DMS 273 (cell line): ENCODE results near the gene INPPL1.

Source experiments
- DNase-seq: peaks from one replicate; lab custom pipeline; 2025; ENCODE audit not compliant: unreplicated experiment; lab: John Stamatoyannopoulos, UW

Gene INPPL1

DNA sequence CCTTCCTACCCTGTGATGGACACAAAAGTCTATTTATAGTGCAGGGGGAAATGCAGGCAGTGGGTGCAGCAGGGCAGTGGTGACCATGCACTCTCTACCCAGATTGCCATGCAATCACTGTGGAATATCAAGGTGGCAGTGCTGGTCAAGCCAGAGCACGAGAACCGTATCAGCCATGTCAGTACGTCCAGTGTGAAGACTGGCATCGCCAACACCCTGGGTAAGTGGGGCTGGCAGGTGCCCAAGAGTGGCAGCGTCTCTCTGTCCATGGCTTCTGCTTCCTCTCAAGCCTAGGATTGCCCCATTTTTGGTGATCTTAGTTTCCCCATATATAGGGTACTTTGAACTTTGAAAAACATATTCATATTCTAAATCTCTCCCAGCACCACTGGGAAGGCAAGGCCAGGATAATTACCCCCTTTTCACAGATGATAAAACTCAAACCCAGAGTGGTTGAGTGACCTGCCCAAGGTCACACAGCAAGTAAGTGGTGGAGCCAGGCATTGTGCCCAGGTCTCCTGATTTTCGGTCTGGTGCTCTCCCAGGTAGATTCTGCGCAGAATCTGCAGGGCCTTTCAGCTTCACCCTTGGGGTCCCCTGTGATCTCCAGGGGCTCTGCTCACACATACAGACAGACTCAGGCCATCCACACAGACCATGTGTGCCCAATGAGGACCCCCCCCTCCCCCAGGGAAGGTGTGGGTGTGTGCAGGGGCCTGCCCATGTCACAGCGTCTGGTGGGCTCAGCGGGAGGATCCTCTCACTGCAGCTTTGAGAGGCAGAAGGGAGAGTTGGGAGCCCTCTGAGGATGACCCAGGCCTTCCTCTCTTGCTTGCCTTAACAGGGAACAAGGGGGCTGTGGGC is 7.1 kb downstream of the INPPL1 start:
- no peak for DNase-seq

- no peak for DNase-seq
Measured at GRCh38 chr11:72232260-72233055, 7.9 kb downstream of the INPPL1 start.

DNA sequence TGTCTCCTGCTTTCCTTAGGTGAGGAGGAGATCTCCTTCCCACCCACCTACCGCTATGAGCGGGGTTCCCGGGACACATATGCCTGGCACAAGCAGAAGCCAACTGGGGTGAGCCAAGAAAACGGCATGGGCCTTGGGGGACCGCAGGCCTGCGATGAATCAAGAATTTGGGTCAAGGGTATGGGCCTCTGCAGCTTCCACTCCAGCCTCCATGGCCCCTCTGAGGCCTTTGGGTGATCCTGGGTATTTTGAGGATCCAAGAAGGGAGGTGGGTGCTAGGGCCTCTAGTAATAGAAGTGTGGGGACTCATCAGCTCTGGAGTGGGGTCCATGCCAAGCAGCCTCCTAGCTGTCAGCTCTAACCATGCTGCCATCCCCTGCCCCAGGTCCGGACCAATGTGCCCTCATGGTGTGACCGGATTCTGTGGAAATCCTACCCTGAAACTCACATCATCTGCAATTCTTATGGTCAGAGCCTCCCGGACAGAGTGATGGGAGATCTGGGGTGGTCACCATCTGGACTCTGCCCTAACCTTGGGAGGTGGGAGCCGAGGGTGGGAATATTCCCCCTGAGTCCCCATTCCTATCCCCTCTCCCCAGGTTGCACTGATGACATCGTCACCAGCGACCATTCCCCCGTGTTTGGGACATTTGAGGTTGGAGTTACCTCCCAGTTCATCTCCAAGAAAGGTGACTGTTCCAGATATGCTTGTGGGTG is 8.6 kb downstream of the INPPL1 start:
- no peak for DNase-seq

DNA sequence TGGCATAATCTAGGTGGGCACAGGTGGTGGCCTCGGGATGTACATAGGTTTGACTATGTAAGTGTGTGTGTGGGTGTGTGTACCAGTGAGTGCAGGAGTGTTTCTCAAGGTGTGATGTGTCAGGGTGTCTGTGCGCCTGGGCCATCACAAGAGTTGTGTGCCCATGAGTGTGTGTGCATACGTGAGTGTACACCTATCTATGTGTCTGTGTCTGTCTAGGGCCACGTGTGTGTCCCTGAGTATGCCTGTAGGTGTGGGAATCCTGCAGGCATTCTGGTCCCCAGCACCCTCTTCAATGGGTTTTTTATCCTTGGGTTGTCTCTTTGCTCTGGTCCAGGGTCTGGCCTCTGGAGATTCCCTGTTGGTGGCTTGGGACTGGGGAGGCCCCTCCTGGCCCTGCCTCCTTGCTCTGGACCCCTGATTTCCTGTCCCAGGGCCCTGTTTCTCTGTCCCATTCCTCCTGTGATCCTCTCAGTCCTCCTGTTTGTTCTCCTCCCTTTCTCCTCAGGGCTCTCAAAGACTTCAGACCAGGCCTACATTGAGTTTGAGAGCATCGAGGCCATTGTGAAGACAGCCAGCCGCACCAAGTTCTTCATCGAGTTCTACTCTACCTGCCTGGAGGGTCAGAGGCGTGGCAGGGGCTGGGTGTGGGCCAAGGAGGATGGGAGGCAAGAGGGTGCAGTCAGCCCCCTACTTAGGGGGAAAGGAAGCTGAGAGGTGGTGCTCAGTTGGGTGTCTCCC is 9.4 kb downstream of the INPPL1 start:
- DNase-seq = no peak

DNA sequence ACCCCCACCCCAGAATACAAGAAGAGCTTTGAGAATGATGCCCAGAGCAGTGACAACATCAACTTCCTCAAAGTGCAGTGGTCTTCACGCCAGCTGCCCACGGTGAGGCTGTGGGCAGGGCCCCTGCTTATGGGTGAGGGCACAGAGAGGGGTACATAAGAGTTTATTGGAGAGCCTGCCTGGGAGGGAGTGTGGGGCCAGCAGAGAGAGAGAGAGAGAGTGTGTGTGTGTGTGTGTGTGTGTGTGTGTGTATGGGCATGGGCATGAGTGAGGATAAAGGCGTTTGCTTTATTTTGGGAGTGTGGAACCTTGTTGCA is 9.9 kb downstream of the INPPL1 start:
- DNase-seq = no peak

GRCh38 chr11:72234920-72235319 is 10.4 kb downstream of the INPPL1 start:
- DNase-seq = no peak

DNA sequence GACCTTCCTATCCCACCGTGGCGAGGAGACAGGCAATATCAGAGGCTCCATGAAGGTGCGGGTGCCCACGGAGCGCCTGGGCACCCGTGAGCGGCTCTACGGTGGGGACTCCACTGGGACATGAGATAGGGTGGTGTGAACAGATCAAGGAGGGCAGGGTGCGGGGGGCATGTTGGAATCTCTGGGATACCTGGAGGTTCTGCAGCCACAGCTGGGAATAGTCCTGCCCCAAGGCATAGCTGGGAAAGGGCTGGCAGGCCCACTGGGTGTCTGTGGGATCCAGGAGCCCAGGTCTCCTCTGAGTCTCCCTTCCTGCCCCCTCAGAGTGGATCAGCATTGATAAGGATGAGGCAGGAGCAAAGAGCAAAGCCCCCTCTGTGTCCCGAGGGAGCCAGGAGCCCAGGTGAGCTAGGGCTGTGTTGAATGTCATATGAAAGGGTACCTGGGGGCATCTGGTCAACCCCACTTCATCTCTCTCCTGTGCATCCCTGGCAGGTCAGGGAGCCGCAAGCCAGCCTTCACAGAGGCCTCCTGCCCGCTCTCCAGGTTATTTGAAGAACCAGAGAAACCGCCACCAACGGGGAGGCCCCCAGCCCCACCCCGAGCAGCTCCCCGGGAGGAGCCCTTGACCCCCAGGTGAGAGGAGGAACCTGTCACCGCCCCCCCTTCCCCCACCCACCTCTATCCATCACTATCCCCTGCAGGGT is 10.9 kb downstream of the INPPL1 start:
- no peak for DNase-seq

GRCh38 chr11:72236083-72236697 is 11.6 kb downstream of the INPPL1 start:
- no peak for DNase-seq

DNA sequence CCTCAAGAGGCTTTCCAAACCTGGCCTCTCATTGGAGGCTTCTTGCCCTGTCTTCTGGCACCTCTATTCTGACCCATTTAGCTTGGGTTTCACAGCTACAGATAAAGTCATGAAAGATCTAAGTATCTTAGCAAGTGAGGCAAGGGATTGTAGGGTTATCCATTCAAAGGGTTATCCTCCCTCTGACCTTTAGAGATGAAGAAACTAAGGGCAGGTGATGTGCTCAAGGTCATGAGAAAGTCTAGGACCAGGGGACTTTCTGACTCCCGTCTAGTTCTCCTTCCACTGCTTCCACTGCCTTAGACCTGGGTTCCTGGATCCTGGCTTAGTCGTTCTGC is 12.2 kb downstream of the INPPL1 start:
- DNase-seq = no peak

DNA sequence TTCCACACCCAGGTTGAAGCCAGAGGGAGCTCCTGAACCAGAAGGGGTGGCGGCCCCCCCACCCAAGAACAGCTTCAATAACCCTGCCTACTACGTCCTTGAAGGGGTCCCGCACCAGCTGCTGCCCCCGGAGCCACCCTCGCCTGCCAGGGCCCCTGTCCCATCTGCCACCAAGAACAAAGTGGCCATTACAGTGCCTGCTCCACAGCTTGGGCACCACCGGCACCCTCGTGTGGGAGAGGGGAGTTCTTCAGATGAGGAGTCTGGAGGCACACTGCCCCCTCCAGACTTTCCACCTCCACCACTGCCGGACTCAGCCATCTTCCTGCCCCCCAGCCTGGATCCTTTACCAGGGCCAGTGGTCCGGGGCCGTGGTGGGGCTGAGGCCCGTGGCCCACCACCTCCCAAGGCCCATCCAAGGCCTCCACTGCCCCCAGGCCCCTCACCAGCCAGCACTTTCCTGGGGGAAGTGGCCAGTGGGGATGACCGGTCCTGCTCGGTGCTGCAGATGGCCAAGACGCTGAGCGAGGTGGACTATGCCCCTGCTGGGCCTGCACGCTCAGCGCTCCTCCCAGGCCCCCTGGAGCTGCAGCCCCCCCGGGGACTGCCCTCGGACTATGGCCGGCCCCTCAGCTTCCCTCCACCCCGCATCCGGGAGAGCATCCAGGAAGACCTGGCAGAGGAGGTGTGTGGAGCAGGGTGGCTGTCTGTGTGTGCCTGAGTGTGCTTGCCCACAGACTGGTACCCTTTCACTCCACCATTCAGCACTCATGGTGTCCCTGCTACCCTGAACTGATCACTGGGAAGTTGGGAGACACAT is 12.8 kb downstream of the INPPL1 start:
- DNase-seq = peak; percentile 7

DNA sequence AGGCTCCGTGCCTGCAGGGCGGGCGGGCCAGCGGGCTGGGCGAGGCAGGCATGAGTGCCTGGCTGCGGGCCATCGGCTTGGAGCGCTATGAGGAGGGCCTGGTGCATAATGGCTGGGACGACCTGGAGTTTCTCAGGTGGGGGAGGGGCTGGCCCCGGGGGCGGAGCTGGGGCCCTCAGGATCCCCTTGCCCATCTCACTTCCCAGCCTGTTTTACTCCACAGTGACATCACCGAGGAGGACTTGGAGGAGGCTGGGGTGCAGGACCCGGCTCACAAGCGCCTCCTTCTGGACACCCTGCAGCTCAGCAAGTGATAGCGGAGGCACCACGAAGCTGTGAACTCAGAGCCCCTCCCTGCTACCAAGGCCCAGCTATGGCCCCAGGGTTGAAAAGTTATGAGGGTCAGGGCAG is 13.5 kb downstream of the INPPL1 start:
- DNase-seq = peak; percentile 45

GRCh38 chr11:72238492-72239312 is 14.1 kb downstream of the INPPL1 start:
- DNase-seq = no peak

GRCh38 chr11:72239313-72239848 is 14.8 kb downstream of the INPPL1 start:
- DNase-seq = peak; percentile 69

DNA sequence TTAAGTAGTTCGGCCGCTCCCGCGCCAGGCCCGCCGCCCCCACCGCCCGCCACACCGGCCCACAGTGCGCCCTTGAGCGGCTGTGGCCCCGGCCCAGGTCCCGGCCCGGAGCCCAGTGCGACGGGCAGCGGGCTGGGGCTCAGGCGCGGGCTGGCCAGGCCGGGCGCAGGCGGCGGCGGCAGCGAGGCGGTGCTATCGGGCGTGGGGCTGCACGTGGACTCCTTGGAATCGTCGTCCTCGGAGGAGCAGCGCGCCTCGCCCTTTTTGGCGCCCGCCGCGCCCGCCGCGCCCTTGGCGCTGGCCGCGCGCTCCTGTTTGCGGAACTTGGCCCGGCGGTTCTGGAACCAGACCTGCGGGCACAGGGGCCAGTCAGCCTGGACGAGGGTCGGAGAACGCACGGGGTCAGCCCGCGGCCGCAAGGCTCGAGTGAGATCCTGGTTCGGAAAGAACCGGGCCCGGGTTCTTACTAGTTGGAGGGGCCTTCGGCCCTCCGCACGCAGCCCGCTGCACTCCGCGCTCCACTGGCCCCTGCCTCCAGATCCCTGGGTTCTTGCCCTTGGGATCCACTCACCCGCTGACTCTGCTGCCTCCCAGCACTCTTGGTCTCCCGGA is 15.4 kb downstream of the INPPL1 start:
- DNase-seq = peak; percentile 69

DNA sequence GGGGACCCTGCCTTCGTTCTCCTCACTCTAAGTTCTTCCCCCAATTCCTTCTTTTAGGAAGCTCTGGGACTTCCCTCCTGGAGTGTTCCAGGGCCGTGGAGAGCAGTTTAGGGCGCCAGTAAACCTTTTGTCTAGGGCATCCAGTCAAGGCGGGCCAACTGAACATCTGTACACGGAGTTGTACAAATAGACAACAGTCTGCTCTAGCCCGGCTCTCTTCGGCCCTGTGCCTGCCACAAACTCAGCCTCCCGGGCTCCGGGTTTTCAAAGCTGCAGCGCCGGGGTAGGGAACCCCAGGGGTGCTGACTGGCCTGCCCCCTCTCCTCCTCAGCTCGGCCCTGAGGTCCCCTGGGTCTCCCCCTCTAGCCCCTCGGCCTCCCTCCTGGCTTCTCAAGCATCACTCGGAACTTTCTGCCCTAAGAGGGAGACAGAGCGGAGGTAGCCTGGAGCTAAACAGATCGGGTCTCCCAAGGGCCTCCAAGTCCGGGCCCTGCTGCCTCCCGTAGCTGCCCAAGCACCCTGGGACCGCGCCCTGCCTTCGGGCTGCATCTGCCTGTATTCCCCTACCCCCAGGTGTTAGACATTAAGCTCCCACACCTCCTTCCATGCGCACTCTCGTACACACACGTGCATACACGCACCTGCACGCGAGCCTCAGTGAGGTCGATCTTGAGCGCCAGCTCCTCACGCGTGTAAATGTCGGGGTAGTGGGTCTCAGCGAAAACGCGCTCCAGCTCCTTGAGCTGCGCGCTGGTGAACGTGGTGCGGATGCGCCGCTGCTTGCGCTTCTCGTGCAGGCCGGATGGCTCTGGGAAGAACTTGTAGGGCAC is 16.1 kb downstream of the INPPL1 start:
- peak; percentile 51 for DNase-seq

DNA sequence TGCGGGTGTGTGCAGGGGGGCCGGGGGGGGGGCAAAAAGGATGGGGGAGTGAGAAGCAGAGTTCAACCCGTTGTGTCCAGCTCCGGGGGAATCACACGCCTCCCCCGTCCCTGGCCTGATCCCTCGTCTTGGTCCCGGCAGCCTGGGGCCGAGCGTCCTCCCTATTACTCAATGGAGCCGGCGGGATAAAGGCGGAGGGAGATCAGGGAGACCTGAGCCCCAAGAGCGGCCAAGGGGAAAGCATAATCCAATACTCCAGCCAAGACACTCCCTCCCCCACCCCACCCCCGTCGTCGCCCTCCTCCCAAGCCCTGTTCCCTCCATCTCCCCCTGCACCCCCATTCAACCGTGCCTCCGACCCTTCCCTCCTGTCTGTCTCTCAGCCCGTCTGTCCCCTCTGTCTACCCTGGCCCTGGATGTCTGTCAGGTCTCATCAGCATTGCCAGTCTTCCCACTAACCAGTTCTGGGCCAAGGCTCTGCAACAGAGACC is 16.8 kb downstream of the INPPL1 start:
- no peak for DNase-seq

GRCh38 chr11:72242141-72242540 is 17.6 kb downstream of the INPPL1 start:
- no peak for DNase-seq
